ENCODE data around the gene ITGA2. TPM values are rescaled to one million over a fixed set of nuclear protein-coding genes. Genes with fewer than 3 reads are reported as not detected.

Gene ITGA2
- total RNA-seq, 3 donors from 2014 or later = 8.0 to 20.3 (median 17.6) TPM

DNA sequence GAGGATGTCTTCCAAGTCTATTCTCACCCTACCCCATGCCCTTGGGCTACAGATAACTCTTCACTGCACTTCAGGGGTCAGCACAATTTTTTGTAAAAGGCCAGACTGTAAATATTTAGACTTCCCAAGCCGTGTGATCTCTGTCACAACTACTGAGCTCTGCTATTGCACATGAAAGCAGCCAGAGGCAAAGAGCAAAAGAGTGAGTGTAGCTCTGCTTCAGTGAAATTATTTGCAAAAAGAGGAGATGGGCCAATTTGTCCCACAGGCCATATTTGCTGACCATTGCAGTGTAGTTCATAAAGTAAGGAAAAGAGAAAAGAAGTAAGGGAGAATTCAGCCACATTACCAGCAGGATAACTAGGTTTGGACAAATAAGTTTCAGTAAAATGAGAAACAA, 127.4 kb downstream of the ITGA2 start:
- no peaks in the 10 kb centered on the region for H3K4me1 ChIP-seq (ENCODE audit: low read depth)
- intact Hi-C loops (cut with DNase I, micrococcal nuclease) = no loop called here
- no peaks in the 10 kb centered on the region for H3K36me3 ChIP-seq (ENCODE audit: low read depth)
- DNase-seq (no peak), ATAC-seq (no peak)
- no peak overlapping the region for H3K4me3 ChIP-seq
- TF ChIP-seq, protein P1, sequence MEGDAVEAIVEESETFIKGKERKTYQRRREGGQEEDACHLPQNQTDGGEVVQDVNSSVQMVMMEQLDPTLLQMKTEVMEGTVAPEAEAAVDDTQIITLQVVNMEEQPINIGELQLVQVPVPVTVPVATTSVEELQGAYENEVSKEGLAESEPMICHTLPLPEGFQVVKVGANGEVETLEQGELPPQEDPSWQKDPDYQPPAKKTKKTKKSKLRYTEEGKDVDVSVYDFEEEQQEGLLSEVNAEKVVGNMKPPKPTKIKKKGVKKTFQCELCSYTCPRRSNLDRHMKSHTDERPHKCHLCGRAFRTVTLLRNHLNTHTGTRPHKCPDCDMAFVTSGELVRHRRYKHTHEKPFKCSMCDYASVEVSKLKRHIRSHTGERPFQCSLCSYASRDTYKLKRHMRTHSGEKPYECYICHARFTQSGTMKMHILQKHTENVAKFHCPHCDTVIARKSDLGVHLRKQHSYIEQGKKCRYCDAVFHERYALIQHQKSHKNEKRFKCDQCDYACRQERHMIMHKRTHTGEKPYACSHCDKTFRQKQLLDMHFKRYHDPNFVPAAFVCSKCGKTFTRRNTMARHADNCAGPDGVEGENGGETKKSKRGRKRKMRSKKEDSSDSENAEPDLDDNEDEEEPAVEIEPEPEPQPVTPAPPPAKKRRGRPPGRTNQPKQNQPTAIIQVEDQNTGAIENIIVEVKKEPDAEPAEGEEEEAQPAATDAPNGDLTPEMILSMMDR (IDR thresholded peaks at IDR 0.05) = no peak
- H3K9me3 ChIP-seq = no peaks in the 10 kb centered on the region

DNA sequence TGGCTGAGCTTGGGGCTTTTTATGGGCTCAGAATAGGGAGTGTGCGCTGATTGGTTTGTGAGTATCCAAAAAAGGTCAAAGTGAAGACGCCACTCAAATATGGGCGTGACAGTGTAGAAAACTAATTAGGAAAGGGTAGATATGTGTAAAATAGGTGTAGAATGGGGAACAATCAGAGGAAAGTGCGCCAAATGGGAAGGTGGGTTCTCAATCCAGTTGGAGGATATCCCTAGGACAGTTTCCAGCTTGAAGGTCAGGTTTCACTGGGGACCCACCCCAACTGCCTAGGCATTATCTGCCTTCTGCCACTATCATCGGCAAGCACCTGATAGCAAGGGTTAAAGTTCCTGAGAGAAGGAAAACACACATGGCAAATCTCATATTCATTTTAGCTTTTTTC, 129.7 kb downstream of the ITGA2 start:
- H3K4me3 ChIP-seq = no peak overlapping the region
- DNase-seq (no peak), ATAC-seq (no peak)
- no peaks in the 10 kb centered on the region for H3K4me1 ChIP-seq (ENCODE audit: low read depth)
- no peaks in the 10 kb centered on the region for H3K9me3 ChIP-seq
- no peaks in the 10 kb centered on the region for H3K36me3 ChIP-seq (ENCODE audit: low read depth)
- TF ChIP-seq, protein P1 (IDR thresholded peaks at IDR 0.05) = no peak
- intact Hi-C loops (cut with DNase I, micrococcal nuclease) = no loop called here

DNA sequence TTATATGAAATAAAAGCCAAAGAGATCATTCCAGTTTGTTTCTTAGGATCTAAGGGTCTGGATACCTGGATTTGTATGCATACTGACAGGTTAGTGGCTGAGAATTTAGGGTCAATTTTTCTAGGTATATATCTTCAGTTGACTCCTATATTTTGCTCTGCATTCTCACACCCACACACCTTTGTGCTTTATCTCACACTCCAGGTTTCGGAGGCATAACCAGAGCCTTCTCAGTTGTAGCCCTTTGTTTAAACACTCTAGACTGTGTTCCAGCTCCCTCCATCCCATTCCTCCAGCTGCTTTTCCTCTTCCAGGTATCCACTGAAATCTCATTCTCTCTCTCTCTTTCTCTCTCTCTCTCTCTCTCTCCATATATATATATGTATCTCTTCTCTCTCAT, 131.0 kb downstream of the ITGA2 start:
- H3K36me3 ChIP-seq (ENCODE audit: low read depth) = no peaks in the 10 kb centered on the region
- DNase-seq (no peak), ATAC-seq (no peak)
- intact Hi-C loops (cut with DNase I, micrococcal nuclease) = no loop called here
- H3K4me1 ChIP-seq (ENCODE audit: low read depth) = no peaks in the 10 kb centered on the region
- no peak overlapping the region for H3K4me3 ChIP-seq
- TF ChIP-seq, protein P1 (IDR thresholded peaks at IDR 0.05) = no peak
- no peaks in the 10 kb centered on the region for H3K9me3 ChIP-seq

DNA sequence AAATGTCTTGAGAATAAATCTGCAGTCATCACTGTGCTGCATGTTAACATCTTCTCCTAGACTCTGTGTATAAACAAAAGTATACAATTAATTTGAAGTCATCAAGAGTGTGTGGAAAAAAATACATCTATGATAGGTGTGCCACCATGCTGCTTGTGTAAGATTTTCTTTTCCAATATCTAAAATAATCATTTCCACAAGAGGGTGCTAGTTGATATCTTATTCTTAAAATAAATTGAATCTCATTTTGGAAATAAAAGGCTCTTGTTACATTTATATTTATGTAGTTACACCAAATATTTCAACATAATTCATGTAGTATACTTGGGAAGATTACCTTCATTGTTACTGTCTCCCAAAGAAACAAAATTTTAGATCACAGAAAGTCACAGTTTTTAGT, 134.6 kb downstream of the ITGA2 start:
- no peaks in the 10 kb centered on the region for H3K36me3 ChIP-seq (ENCODE audit: low read depth)
- DNase-seq (no peak), ATAC-seq (no peak)
- H3K9me3 ChIP-seq = no peaks in the 10 kb centered on the region
- intact Hi-C loops (cut with DNase I, micrococcal nuclease) = no loop called here
- TF ChIP-seq, protein P1 (IDR thresholded peaks at IDR 0.05) = no peak
- H3K4me1 ChIP-seq (ENCODE audit: low read depth) = no peaks in the 10 kb centered on the region
- no peak overlapping the region for H3K4me3 ChIP-seq

DNA sequence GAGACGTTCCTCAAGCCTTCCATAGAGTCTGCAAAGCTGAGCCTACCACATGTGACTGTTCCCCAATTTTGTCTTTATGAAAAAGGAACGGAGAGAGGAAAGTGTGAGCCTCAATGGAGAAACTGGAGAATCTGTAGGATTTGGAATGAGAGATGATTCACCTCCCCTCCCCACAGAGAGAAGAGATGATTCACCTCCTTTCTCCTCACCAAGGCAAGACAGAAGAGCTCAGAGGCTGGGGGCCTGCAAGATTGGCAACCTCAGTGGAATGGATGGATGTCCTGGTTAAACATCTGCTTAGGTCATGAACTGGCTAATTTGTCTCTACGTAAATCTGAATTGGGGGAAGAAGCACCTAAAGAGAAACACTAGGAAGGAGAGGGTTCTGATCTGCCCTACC, 137.4 kb downstream of the ITGA2 start:
- TF ChIP-seq, protein P1 (IDR thresholded peaks at IDR 0.05) = no peak
- Histone ChIP-seq H3K4me1 (ENCODE audit: low read depth) (no peaks in the 10 kb centered on the region), H3K4me3 (no peak overlapping the region), H3K9me3 (no peaks in the 10 kb centered on the region), H3K36me3 (ENCODE audit: low read depth) (no peaks in the 10 kb centered on the region)
- DNase-seq (no peak), ATAC-seq (no peak)
- intact Hi-C loops (cut with DNase I, micrococcal nuclease) = no loop called here

DNA sequence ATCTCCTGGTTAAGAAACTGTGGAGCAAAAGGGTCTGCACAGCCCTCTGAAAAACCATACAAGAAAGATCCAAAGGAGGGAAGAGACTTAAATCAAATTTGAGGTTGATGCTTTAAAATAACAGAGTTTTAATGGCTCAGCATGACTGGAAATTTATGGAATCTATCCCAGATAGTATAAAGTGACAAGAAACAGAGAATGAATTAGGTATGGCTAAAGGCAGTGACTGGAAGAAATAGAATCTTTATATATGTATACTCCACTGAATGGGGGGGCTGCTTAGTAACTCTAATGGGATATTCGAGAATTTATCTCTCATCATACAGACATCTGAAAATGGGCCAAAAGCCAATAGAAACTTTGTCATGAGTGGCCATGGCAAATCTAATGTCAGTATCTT, 138.0 kb downstream of the ITGA2 start:
- H3K36me3 ChIP-seq (ENCODE audit: low read depth) = no peaks in the 10 kb centered on the region
- intact Hi-C loops (cut with DNase I, micrococcal nuclease) = no loop called here
- ATAC-seq (no peak), DNase-seq (no peak)
- no peaks in the 10 kb centered on the region for H3K4me1 ChIP-seq (ENCODE audit: low read depth)
- TF ChIP-seq, protein P1 (IDR thresholded peaks at IDR 0.05) = no peak
- no peaks in the 10 kb centered on the region for H3K9me3 ChIP-seq
- no peak overlapping the region for H3K4me3 ChIP-seq
